Lower leg skin (tissue), 4 donors: Measurements from ENCODE around the gene PSORS1C2. TPM values are rescaled to one million over a fixed set of nuclear protein-coding genes. Genes with fewer than 3 reads are reported as not detected.

Experiments
- DNase-seq, 2 donors: peaks; one replicate each; pipeline ENCODE4 v3.0.0-alpha.2; 2019; ENCODE audit warnings: low spot score in 2 of 2
- H3K4me3 ChIP-seq: fragments of 200-600 bp; sonication (generic); 2 replicates; pipeline ENCODE4 v1.5.1; 2017; ENCODE audit warnings: mild to moderate bottlenecking, low read depth; ENCODE audit not compliant: poor library complexity, severe bottlenecking
- CTCF ChIP-seq, 3 donors: fragments of 450-650 bp; IDR thresholded peaks; one replicate each; pipeline ENCODE4 v1.5.1; 2016; ENCODE audit warnings: antibody characterized with exemption in 3 of 3, mild to moderate bottlenecking in 3 of 3, moderate library complexity in 2 of 3
- POLR2A ChIP-seq, 2 donors: fragments of 450-650 bp; IDR thresholded peaks; one replicate each; pipeline ENCODE4 v1.6.1; 2016 to 2017; ENCODE audit warnings: antibody characterized with exemption in 2 of 2, mild to moderate bottlenecking in 1 of 2, moderate library complexity in 1 of 2
- WGBS, 2 donors: methylation state at CpG; one replicate each; pipeline ENCODE4 v1.1.5; 2018; 5-methylcytosine and 5-hydroxymethylcytosine counted together
- intact Hi-C: fragments of 100-400 bp; cut with DNase I; formaldehyde crosslinking; loops from one replicate; pipeline ENCODE4 v1.15.0; 2023; ENCODE audit warnings: low total_unique reads
- total RNA-seq, 4 donors: library from RNA; depleted of rRNA; stranded (reverse); fragments of >200 nt; gene quantifications; one replicate each; pipeline ENCODE4 v1.1.0, GENCODE V29; 2016

Gene PSORS1C2
- total RNA-seq, 4 donors from 2014 or later: 34.8 to 55.5 (median 44.1) TPM

- no peak for DNase-seq
- intact Hi-C loops: no loop called here
- TF ChIP-seq CTCF (IDR thresholded peaks at IDR 0.05): no peak
- TF ChIP-seq POLR2A (IDR thresholded peaks at IDR 0.05): no peak
- no peak overlapping the region for H3K4me3 ChIP-seq
- WGBS, 2 donors: 82 to 83% methylated on average over 12 of the region's 12 CpGs
Measured at GRCh38 chr6:31092769-31093505, 45.9 kb downstream of the PSORS1C2 start.

GRCh38 chr6:31092238-31092637 lies 46.6 kb downstream of the PSORS1C2 start:
- WGBS, 2 donors: 85 to 92% methylated on average over 2 of the region's 2 CpGs
- TF ChIP-seq CTCF (IDR thresholded peaks at IDR 0.05) (no peak), POLR2A (IDR thresholded peaks at IDR 0.05) (no peak)
- DNase-seq: no peak
- intact Hi-C loops: no loop called here
- no peak overlapping the region for H3K4me3 ChIP-seq

- 40 to 58% methylated on average over 3 of the region's 3 CpGs for WGBS, 2 donors
- TF ChIP-seq CTCF (IDR thresholded peaks at IDR 0.05) (no peak), POLR2A (IDR thresholded peaks at IDR 0.05) (no peak)
- H3K4me3 ChIP-seq: no peak overlapping the region
- intact Hi-C loops: no loop called here
- DNase-seq: no peak
Measured at GRCh38 chr6:31091680-31092079, 47.2 kb downstream of the PSORS1C2 start.

DNA sequence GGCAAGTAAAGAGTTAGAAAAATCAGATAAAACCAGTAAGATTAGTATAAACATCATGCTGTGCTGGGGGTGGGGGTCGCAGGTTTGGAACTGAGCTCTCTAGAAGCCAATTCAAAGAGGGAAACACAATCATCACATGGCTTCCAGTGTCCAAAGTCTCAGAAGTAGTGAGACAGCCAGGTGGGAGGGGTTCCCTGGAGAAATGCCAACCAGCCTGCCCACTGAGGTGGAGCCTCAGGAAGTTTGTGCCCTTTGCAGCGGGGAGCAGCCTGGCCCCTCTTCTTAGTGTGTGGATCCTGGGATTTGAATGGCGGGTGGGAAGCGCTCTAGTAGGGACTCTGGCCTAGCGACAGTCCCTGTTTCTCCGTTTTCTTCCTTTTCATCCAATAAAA lies 47.9 kb downstream of the PSORS1C2 start:
- no peak for DNase-seq

GRCh38 chr6:31090275-31090972 lies 48.4 kb downstream of the PSORS1C2 start:
- DNase-seq: no peak
- WGBS, 2 donors: 85 to 93% methylated on average over 3 of the region's 3 CpGs
- intact Hi-C loops: no loop called here
- no peak overlapping the region for H3K4me3 ChIP-seq
- TF ChIP-seq POLR2A (IDR thresholded peaks at IDR 0.05): no peak
- no peak for TF ChIP-seq CTCF (IDR thresholded peaks at IDR 0.05)

More for the DNA sequence above, 47.9 kb downstream of the PSORS1C2 start:
- WGBS, 2 donors: 81 to 90% methylated on average over 6 of the region's 6 CpGs
- TF ChIP-seq POLR2A (IDR thresholded peaks at IDR 0.05) (no peak), CTCF (IDR thresholded peaks at IDR 0.05) (no peak)
- intact Hi-C loops: no loop called here
- H3K4me3 ChIP-seq: no peak overlapping the region

Other genes with a start within 250 kb of the PSORS1C2 start
- 10 to 100 TPM in 2 of 4 donors, 1 to 10 TPM in 2; 6.1 to 11.2 (median 9.4) TPM for gene GTF2H4, start 230.9 kb downstream of the PSORS1C2 start, total RNA-seq
- 10 to 100 TPM; 13.0 to 25.2 (median 18.1) TPM for gene VARS2, start 224.8 kb downstream of the PSORS1C2 start, total RNA-seq
- gene SFTA2, start 206.9 kb downstream of the PSORS1C2 start, total RNA-seq: under 1 TPM in 1 of 4 donors, not detected in 3; 0.36 TPM
- not detected for gene MUCL3, start 198.1 kb downstream of the PSORS1C2 start, total RNA-seq
- gene MUC21, start 155.3 kb downstream of the PSORS1C2 start, total RNA-seq: not detected
- not detected for gene MUC22, start 128.6 kb downstream of the PSORS1C2 start, total RNA-seq
- gene C6orf15, start 26.5 kb downstream of the PSORS1C2 start, total RNA-seq: 10 to 100 TPM in 3 of 4 donors, 1 to 10 TPM in 1; 7.5 to 20.2 (median 15.2) TPM
- gene PSORS1C1, start 24.3 kb downstream of the PSORS1C2 start, total RNA-seq: 10 to 100 TPM in 1 of 4 donors, 1 to 10 TPM in 3; 1.8 to 21.4 (median 6.2) TPM
- gene CDSN, start 18.6 kb downstream of the PSORS1C2 start, total RNA-seq: 1,000 to 10,000 TPM in 1 of 4 donors, 100 to 1,000 TPM in 3; 480 to 1,164 (median 686) TPM
- 10 to 100 TPM; 13.1 to 34.1 (median 21.7) TPM for gene CCHCR1, start 18.7 kb upstream of the PSORS1C2 start, total RNA-seq
- 10 to 100 TPM; 18.9 to 24.2 (median 20.8) TPM for gene TCF19, start 19.5 kb upstream of the PSORS1C2 start, total RNA-seq
- 1 to 10 TPM in 3 of 4 donors, under 1 TPM in 1; 0.47 to 5.2 (median 3.3) TPM for gene POU5F1, start 31.6 kb upstream of the PSORS1C2 start, total RNA-seq
- 100 to 1,000 TPM; 387 to 776 (median 534) TPM for gene HLA-C, start 133.0 kb upstream of the PSORS1C2 start, total RNA-seq
- gene HLA-B, start 218.1 kb upstream of the PSORS1C2 start, total RNA-seq: 1,000 to 10,000 TPM; 1,061 to 2,090 (median 1,325) TPM